ENCODE data around the gene PERM1.

The PERM1 gene

GRCh38 chr1:966135-966703 is 15.7 kb downstream of the PERM1 start, which contains the start of gene PLEKHN1:
Gene PLEKHN1 (plus strand): TSS chr1:966482. CDS start chr1:966532, 50 bp downstream.
- in situ Hi-C loops (cut with HindIII; ENCODE audit: low sequenced_read_pairs) = no loop called here

GRCh38 chr1:965526-966134 is 16.3 kb downstream of the PERM1 start:
- in situ Hi-C loops (cut with HindIII; ENCODE audit: low sequenced_read_pairs) = no loop called here

GRCh38 chr1:964691-965525 is 17.0 kb downstream of the PERM1 start:
- in situ Hi-C loops (cut with HindIII; ENCODE audit: low sequenced_read_pairs) = no loop called here

- in situ Hi-C loops (cut with HindIII; ENCODE audit: low sequenced_read_pairs) = no loop called here
Measured at GRCh38 chr1:963746-964525, 18.0 kb downstream of the PERM1 start.

- in situ Hi-C loops (cut with HindIII; ENCODE audit: low sequenced_read_pairs) = no loop called here
Measured at GRCh38 chr1:963301-963651, 18.6 kb downstream of the PERM1 start.

- in situ Hi-C loops (cut with HindIII; ENCODE audit: low sequenced_read_pairs) = no loop called here
Measured at GRCh38 chr1:962381-963300, 19.3 kb downstream of the PERM1 start.

GRCh38 chr1:961132-961669 is 20.7 kb downstream of the PERM1 start:
- in situ Hi-C loops (cut with HindIII; ENCODE audit: low sequenced_read_pairs) = no loop called here

GRCh38 chr1:960363-961131 is 21.3 kb downstream of the PERM1 start, which contains the start of gene KLHL17:
Gene KLHL17 (plus strand): TSS chr1:960584. CDS start chr1:960694, 110 bp downstream.
- in situ Hi-C loops (cut with HindIII; ENCODE audit: low sequenced_read_pairs) = no loop called here

- in situ Hi-C loops (cut with HindIII; ENCODE audit: low sequenced_read_pairs) = no loop called here
Measured at GRCh38 chr1:959731-960362, 22.0 kb downstream of the PERM1 start.

GRCh38 chr1:958823-959730 is 22.8 kb downstream of the PERM1 start, which contains the start of gene NOC2L:
Gene NOC2L (minus strand): TSS chr1:959256. CDS start chr1:959240, 16 bp downstream.
- in situ Hi-C loops (cut with HindIII; ENCODE audit: low sequenced_read_pairs) = no loop called here

- in situ Hi-C loops (cut with HindIII; ENCODE audit: low sequenced_read_pairs) = no loop called here
Measured at GRCh38 chr1:956636-957035, 25.3 kb downstream of the PERM1 start.

GRCh38 chr1:955474-955873 is 26.4 kb downstream of the PERM1 start:
- in situ Hi-C loops (cut with HindIII; ENCODE audit: low sequenced_read_pairs) = no loop called here

- in situ Hi-C loops (cut with HindIII; ENCODE audit: low sequenced_read_pairs) = no loop called here
Measured at GRCh38 chr1:954927-955326, 27.0 kb downstream of the PERM1 start.

- in situ Hi-C loops (cut with HindIII; ENCODE audit: low sequenced_read_pairs) = no loop called here
Measured at GRCh38 chr1:953524-954320, 28.2 kb downstream of the PERM1 start.

- in situ Hi-C loops (cut with HindIII; ENCODE audit: low sequenced_read_pairs) = no loop called here
Measured at GRCh38 chr1:952603-953002, 29.3 kb downstream of the PERM1 start.

GRCh38 chr1:952201-952600 is 29.7 kb downstream of the PERM1 start:
- in situ Hi-C loops (cut with HindIII; ENCODE audit: low sequenced_read_pairs) = no loop called here

GRCh38 chr1:951364-951763 is 30.5 kb downstream of the PERM1 start:
- in situ Hi-C loops (cut with HindIII; ENCODE audit: low sequenced_read_pairs) = no loop called here
